HG03045 (cell line): ENCODE results near the gene EDNRA.
A peak's percentile ranks its signal among the peaks of the same experiment; 100 is the strongest.

Experiments
- ATAC-seq: cut with Tn5 transposase; IDR thresholded peaks from one replicate; pipeline ENCODE4 v1.9.1; 2021; ENCODE audit warnings: mild to moderate bottlenecking, moderate library complexity; ENCODE audit not compliant: unreplicated experiment

Gene EDNRA

DNA sequence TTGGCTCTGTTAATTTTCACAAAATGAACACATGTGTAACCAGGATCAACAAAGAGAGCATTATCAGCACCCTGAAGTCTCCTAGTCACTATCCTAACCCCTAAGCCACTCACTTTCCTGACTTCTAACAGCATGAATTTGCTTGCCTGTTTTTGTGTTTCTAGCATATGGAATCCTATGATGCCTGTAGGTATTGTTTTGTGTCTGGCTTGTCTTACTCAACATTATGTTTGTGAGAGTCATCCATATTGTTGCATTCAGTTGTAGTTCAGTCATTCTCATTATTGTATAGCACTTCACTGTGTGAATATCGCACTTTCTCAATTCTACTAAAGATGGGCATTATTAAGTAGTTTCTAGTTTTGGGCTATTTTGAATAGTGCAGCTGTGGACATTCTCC, 15.6 kb downstream of the EDNRA start:
- ATAC-seq: no peak

DNA sequence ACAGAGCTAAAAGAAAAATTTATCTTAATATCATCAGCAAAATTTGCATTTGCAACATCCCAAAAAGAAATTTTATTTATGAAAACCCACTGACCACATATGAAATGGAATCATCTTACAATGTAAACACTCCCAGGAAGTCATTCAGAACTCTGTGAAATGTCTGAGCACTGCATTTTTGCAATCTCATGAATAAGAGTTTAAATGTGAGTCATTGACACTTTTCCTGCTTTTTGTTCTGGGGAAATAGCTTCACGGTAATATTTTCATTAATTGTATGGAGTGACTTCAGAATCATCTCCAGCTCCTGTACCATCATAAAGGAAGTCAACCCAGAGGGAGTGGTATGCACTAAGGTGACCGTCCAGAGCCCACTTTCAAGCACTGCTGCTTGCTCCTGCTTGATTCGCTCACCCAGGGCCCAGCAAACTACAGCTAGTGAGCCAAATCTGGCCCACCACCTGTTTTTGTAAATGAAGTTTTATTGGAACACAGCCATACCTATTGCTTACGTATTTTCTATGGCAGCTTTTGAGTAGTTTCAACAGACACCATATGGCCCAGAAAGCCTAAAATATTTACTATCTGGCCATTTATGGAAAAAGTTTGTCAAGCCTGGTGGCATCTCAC, 17.2 kb downstream of the EDNRA start:
- ATAC-seq: no peak

DNA sequence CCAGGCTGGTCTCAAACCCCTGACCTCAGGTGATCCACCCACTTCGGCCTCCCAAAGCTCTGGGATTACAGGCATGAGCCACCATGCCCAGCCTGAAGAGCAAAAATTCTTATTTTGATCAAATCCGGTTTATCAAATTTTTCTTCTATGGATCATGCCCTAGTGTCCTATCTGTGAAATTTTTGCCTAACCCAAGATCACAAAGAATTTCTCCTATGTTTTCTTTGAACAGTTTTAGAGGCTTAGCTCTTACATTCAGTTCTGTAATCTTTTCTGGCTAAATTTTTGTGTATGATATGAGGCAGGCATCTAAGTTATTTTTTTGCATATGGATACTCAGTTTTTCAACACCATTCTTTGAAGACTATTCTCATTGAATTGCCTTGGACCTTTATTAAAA, 27.4 kb downstream of the EDNRA start:
- no peak for ATAC-seq

DNA sequence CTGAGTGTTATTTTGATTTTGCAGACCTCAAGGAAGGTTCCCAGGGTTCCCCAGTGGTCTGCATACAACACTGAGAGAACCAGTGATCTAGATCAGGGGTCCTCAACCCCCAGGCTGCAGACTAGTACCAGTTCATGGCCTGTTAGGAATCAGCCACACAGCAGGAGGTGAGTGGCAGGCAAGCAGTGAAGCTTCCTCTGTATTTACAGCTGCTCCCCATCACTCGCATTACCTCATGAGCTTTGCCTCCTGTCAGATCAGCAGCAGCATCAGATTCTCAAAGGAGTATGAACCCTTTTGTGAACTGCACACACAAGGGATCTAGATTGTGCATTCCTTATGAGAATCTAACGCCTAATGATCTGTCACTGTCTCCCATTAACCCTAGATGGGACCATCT, 28.5 kb downstream of the EDNRA start:
- ATAC-seq: no peak

DNA sequence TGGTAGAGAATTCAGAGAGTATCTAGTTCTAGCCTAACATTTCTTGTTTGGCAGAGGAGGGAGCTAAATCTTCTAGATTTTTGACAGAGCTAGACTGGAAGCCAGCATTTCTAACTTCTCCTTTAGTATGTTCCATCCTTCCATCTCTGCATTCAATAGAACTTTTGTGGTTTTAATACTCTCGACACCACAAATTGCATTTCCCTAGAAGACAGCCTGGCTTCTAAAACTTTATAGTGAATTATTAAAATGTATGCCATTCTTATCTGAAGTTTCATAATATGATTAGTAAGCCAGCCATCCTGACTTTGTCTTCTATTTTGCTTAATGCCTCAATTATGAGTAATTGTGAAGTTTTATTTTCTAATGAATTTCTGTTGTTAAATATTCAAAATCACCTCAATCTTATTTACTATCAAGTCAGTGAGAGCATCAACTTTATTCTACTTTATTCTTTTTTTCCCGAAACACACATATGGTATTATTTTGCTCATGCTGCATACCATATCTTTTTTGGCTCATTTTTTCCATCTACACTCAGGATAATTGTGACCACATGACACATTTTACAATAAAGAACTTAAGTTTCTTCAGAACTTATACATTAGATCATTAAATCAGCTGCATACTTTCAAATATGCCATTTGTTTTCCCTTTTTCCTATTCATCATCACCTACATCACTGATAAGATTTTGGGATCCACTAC, 30.2 kb downstream of the EDNRA start:
- no peak for ATAC-seq

DNA sequence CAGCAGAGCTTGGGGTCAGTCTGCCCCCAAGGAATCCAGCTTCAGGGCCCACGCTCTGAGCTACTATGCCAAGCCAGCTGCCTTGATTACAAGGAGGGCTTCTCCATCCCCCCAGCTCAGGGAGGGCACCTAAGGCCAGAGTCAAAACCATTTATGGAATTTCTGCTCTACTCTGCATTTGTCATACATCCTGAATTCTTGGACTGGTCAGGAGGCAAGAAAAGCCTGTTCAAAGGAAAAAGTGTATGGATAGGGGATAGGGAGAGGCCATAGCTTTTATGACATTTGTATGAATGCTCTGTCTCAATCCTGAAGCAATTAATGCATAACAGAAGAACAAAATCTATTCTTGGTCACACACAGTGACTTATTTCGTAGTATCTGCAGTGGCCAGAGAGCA, 32.2 kb downstream of the EDNRA start:
- no peak for ATAC-seq

DNA sequence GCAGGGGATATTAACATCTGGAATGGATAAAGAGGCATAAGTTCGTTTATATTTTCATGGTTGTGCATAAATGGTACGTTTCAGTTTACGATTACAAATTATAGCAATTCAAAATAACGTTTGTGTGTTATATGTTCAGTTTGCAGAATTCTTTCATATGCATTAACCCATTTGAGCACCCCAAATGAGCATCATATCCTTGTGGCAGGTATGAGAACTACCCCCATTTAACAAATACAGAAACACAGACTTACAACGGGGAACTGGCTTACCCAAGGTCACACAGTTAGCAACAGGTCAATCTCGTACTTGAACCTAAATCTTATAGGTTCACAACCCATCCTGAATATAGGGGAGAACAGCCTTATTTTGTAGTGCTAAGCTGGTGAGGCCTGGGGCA, 33.1 kb downstream of the EDNRA start:
- ATAC-seq: no peak

DNA sequence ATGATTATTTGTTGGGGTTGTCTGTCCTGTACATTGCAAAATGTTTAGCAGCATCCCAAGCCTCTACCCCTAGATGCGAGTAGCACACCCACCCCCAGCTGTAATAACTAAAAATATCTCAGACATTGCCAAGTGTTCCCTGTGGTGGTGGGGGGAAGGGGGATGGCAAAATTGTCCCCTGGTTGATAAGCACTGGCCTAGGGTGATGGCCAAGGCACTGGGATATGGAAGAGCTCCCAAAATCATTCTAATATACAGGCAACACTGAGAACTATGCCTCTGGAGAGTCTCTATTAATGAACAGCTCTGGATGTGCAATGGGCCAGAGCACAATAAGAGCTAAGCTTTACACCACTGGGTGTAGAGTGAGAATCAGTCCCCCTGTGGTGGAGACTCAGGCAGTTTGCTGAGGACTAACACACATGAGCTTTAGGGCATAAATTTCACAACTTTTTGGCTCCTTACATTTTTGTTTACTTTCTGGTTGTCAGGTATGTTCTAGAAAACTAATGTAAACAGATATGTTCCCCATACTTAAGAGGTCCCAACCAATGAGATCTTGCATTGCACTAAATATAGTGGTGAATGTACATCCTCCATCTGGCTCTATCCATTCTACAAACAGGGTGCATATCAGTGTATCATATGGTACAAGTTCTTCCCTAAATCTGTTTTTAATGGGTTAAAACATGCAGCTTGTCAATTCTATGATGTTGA, 34.5 kb downstream of the EDNRA start:
- no peak for ATAC-seq

DNA sequence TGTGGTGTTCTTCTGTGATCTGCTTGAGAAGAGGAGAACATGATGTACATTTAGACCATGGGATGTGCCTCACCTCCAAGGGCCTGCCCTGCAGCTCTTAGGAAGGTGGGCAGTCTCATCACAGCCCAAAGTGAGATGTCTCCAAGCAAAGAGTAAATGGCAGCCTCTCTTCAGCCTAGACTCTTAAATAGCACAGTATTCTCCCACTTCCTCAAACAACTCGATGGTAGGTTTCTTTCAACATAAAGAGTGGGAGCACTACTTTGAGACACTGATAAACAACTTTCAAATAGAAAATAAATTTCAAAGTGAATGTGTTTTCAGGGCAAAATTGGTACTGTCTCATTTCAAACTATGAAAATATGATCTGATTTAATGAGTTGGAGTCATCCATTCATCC, 35.2 kb downstream of the EDNRA start:
- ATAC-seq: no peak

DNA sequence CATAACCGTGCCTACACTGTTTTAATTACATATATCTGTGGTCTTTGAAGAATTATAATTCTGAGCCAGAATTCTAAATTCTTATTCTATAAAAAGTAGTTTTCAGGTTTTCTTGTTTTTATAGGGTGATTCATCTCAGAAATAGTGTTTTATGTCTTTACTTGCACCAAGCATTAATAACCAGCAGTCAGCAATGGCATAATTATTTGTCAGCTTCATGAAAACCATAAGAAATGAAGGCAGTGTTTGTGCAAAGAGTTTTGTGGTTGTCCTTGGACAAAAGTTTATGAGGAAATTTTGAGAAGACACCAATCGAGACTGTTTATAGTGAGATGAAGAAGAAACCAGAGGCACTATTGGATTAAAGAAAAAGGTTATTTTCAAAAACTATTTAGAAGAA, 37.2 kb downstream of the EDNRA start:
- no peak for ATAC-seq

DNA sequence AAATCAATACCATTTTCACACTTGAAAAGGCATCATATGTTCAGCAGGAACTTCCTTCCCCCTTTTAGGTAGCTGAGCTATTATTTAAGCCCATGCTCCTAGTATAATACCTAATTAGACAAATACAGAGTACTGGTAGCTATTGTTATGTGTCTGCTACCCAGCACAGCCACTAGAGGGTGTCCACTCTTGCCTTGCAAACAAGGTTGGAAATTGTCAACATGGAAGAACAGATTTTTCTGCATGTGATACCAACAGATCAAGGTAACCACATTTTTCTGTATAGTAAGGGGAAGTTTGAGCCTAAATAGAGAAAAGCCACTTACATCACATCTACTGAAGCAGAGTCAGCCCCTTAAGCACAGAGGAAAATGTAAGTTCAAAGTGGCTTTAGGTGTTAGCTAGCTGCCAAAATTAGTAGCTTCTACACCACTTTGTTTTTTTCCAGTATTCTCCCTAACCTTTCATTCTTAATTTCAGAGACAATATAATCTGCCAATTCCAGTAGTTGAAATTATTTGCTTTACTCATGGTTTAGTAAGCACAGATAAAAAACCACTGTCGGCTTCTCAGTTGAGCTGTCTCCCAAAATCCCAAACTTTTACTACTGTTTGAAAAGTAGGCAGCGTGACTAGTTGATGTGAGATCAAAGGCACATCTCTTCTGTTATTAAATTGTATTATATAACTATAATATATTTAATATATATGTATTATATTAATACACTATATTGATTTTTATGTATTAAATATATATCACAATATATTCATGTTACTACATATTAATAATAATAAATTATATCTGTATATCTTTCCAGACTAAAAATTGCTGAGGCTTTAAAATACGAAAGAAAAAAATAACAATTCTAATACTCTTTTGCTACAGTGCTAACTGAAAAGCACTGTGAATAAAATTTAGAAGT, 38.2 kb downstream of the EDNRA start:
- ATAC-seq: peak; percentile 86

DNA sequence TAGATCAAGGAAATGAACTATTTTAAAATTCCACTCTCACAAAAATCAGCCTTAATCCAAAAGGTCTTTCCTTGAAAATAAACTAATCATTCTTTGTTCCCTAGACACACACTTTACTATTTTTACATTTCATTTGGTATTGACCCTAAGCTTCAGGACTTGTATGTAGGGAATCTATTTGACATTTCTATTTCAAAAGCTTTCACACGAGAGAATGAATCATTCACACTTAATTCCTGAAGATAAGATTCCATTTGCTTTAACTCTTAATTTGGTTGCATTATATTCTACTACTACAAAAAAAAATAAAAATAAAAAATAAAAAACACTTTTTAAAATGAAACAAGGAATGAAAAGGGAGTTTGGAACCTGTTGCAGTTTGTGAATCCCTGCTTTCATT, 43.7 kb downstream of the EDNRA start:
- no peak for ATAC-seq

DNA sequence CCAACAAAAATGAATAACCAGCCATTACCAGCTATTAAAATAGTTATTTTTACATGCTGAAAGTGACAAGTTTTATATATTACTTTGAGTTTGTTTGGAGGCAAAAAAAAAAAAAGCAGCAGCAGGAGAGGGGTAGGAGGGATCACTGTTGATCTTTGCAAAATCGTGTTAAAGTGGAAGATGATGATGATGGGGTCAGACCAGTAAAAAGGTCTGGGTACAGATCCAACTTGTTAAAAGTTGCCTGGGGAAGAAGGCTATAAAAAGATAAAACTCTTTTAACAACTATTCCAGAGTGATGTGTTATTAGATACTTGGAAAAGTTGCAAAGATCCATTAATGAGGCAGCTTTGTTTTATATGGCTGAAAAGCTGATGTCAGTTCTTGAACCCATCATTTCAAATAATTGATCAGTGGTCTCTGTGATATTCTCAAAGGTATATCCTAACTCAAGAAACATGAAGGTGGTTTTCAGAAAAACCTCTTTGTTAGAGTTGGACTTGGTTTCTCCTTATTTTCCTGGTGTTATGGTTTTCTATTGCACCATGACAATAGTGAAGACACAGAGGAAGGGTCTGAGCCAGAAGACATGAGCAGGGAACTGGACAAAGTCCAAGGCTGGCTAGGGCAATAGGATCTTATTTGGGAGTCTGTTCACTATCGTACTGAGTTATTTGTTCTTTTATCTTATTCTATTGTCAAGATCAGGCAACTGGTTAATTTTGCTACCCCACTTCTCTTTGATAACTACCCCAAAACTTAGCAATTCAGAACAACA, 44.8 kb downstream of the EDNRA start:
- no peak for ATAC-seq

DNA sequence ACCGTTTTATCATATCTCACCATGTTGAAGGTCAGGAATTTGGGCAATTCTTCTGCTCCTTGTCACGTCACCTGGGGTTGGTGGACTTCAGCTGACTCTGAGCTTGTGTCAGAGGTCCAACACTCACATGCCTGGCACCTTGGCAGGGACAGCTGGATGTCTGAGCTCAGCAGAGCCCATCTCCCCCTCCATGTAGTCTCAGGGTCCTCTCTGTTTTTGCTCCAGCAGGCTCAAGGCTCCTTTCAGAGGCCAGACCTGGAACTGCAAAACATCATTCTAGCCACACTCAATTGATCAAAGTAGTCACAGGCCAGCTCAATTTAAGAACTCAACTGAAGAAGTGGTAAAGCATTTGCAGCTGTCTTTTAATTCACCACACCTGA, 45.4 kb downstream of the EDNRA start:
- no peak for ATAC-seq

DNA sequence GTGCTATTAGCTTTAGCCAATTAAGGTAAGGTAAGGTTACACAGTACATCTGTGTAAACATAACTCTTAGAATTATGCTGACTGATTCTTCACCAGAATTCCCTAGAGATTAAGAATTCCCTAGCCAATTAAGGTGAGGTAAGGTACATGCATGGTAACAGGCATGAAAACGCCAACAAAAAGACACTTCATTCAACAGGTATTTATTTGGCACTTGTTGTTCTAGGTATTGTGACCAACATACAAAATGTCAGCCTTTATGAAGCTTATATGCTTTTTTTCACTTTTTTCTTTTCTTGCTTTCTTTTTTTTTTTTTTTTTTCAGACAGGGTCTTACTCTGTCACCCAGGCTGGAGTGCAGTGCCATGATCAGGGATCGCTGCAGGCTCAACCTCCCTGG, 47.2 kb downstream of the EDNRA start:
- ATAC-seq: no peak

DNA sequence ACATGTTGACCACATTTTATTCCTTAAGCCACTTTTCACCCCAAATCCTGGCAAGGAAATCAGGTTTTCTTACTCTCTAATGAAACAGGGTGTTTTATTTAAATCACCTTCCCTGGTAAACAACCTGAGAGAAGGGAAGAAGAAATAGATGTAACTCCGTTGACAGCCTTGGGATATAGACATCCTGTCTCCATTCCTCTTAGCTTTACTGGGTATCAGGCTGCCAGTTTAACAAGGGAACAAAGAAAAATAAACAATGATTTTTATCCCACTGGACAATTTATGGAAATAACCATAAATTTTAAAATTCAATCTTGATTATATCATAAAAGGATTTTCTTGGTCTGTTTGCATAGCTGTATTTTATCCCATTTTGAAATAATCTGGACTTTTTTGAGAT, 49.2 kb downstream of the EDNRA start:
- no peak for ATAC-seq

DNA sequence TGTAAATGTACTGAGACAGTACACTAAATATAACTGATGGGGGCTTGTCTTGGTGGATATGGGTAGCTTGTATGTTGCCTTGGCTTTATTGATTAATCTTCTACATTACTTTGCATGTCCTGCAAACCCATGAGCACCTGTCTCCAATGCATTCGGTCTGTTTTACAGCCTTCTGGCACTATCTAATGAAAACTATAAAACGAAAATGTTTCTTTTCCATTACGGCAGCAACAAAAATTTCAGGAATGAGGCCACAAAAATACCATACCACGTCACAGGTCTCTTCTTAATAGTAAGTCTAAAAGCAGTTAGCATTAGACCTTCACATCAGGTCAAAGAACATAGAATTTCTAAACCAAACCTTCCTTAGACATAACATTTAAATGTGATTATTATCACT, 49.8 kb downstream of the EDNRA start:
- ATAC-seq: no peak

DNA sequence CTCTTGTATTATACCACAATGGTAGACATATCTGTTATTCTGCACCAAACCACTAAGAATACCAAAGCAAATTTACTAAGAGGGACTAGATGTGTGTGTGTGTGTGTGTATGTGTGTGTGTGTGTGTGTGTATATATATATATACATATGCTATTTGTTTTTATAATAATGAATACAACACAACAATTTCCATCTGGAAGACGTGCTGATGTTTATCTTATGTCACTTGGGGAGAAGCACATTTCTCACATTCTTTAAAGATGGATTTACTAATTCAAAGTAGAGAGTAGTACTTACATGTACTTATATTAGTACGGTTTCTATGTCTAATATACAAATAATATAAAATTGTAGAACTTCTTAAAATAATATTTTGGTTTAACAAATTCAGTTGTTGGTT, 52.0 kb downstream of the EDNRA start:
- ATAC-seq: no peak

DNA sequence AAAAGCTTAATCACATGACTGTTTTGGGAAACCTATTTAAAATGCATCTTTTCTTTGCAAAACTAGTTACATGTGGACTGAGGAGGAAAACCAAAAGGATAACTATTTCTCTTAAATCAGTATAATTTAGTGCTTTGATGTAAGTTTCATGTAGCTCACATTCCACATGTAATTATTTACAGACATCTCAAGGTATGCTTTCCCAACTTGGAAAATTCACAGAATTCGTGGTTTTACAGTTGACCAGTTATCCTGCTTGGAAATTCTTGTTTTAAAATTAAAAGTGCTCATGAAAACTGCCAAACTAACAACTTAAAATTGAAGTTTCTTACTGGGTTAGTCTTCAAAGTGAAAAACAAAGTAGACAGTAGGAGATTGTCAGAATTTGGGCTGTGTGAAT, 52.4 kb downstream of the EDNRA start:
- no peak for ATAC-seq

DNA sequence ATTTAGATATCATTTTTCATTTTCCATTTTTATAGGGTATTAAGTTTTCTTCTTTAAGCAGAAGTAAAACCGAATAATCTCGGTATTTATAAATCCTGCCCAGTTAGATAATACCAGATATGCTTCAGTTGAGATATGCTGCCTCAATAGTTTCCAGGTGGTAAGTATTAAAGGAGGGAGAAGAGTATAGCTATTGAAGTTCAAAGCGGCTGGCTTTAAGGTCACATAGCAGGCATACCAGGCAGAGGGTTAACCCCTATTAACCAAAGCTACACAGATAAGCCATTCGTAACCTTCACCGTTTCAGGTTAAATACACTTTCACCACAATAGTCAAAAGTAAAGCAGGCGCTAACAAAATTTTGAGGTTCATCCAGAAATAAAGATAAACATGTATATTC, 54.2 kb downstream of the EDNRA start:
- no peak for ATAC-seq

DNA sequence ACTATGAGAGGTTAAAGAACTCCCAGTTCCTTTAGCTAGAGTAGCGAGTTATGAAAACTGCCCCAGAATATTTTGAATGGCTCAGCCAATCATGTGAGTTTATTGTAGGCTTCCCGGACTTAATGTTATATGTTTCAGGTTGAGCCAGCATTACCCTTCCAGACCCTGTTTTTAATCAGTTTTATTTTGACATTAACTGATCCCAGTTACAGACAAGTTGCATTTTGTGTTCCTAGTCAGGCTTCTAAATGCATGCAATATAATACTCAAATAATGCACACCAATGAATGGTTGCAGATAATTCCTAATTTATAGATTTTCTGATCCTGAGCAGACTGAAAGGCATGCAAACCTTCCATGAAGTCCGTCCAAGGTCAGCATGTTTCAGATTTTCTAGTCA, 57.8 kb downstream of the EDNRA start:
- ATAC-seq: no peak
